OCI-LY1 (cell line): ENCODE results near the gene CXCR6.

Experiments
- CTCF ChIP-seq: fragments of 200-600 bp; sonication (generic), shearing (Covaris generic); IDR thresholded peaks from 2 replicates; pipeline ENCODE4 v1.5.1; 2017; ENCODE audit warnings: mild to moderate bottlenecking, antibody characterized with exemption, low read length, moderate library complexity, mixed read lengths
- EZH2 ChIP-seq: fragments of 200-600 bp; sonication (generic), shearing (Covaris generic); IDR thresholded peaks from 2 replicates; pipeline ENCODE4 v1.8.0; 2017; ENCODE audit warnings: borderline replicate concordance, mixed run types, mild to moderate bottlenecking, antibody characterized with exemption, low read length, moderate library complexity, mixed read lengths

GRCh38 chr3:45927881-45928280 lies 15.4 kb upstream of the CXCR6 start:
- TF ChIP-seq EZH2 (no peak), CTCF (no peak)
